Endodermal cell (in vitro differentiated cells): ENCODE results near the gene PLCH2. TPM values are rescaled to one million over a fixed set of nuclear protein-coding genes. Genes with fewer than 3 reads are reported as not detected.
A peak's percentile ranks its signal among the peaks of the same experiment; 100 is the strongest.

Experiments used
- DNase-seq: peaks from one replicate; pipeline ENCODE4 v3.0.0-alpha.2; 2017
- H3K27ac ChIP-seq: 2 replicates; pipeline ENCODE4 v1.5.1; 2013; ENCODE audit warnings: mild to moderate bottlenecking, low read depth, low read length, moderate library complexity
- H3K27me3 ChIP-seq: 2 replicates; pipeline ENCODE4 v1.6.1; 2013; ENCODE audit warnings: mild to moderate bottlenecking, low read length, moderate library complexity; ENCODE audit not compliant: insufficient read depth, control insufficient read depth, poor library complexity, severe bottlenecking
- H3K36me3 ChIP-seq: 2 replicates; pipeline ENCODE4 v1.7.0; 2013; ENCODE audit warnings: mild to moderate bottlenecking, low read length, moderate library complexity; ENCODE audit not compliant: control insufficient read depth, insufficient read depth
- H3K4me1 ChIP-seq: one replicate; pipeline ENCODE4 v1.7.0; 2013; ENCODE audit warnings: low read length; ENCODE audit not compliant: control insufficient read depth, insufficient read depth
- H3K4me3 ChIP-seq: 2 replicates; pipeline ENCODE4 v1.5.1; 2013; ENCODE audit warnings: mild to moderate bottlenecking, low read length, moderate library complexity
- H3K9ac ChIP-seq: 2 replicates; pipeline ENCODE4 v1.6.1; 2013; ENCODE audit warnings: mild to moderate bottlenecking, low read length, moderate library complexity; ENCODE audit not compliant: poor library complexity, severe bottlenecking; ENCODE audit errors: extremely low read depth
- H3K9me3 ChIP-seq: 2 replicates; pipeline ENCODE4 v1.6.1; 2013; ENCODE audit warnings: mild to moderate bottlenecking, low read length, moderate library complexity; ENCODE audit not compliant: control insufficient read depth
- H3K27ac Mint-ChIP-seq: 2 replicates; pipeline ENCODE4 v1.8.0; 2020; ENCODE audit warnings: mixed read lengths
- H3K27me3 Mint-ChIP-seq: 2 replicates; pipeline ENCODE4 v1.8.0; 2021; ENCODE audit warnings: mild to moderate bottlenecking, mixed read lengths; ENCODE audit not compliant: insufficient read depth
- H3K36me3 Mint-ChIP-seq: 2 replicates; pipeline ENCODE4 v1.8.0; 2020; ENCODE audit warnings: low read depth, mixed read lengths
- H3K4me1 Mint-ChIP-seq: 2 replicates; pipeline ENCODE4 v1.8.0; 2020; ENCODE audit warnings: mixed read lengths
- H3K4me3 Mint-ChIP-seq: 2 replicates; pipeline ENCODE4 v1.8.0; 2020; ENCODE audit warnings: mild to moderate bottlenecking, moderate library complexity, mixed read lengths
- H3K9me3 Mint-ChIP-seq: 2 replicates; pipeline ENCODE4 v1.8.0; 2020; ENCODE audit warnings: mild to moderate bottlenecking, mixed read lengths
- CTCF ChIP-seq: fragments of 200-600 bp; sonication (generic); conservative IDR thresholded peaks from 2 replicates; pipeline ENCODE4 v1.5.0; 2021; ENCODE audit warnings: antibody characterized with exemption, mild to moderate bottlenecking
- WGBS, 2 experiments: methylation state at CpG; one replicate each; pipeline versions ENCODE4 v1.1.5 to v1.1.7; 2013; ENCODE audit warnings: missing lambda C conversion rate in 2 of 2, mixed read lengths in 1 of 2; ENCODE audit not compliant: insufficient coverage in 1 of 2, insufficient read length in 1 of 2; 5-methylcytosine and 5-hydroxymethylcytosine counted together
- total RNA-seq, 2 donors: library from RNA; stranded (reverse); fragmentation: NEBNext Ultra II Directional in 1 of 2; extraction: Animal tissue kit (Norgen Biotek cat#: 25700) in 1 of 2; gene quantifications; 2 replicates in 1 of 2; 3 replicates in 1 of 2; pipeline ENCODE4 v1.2.1, GENCODE V29; 2021

The PLCH2 gene
- total RNA-seq, 2 donors from 2014 or later, result 0.18 to 0.31 TPM

GRCh38 chr1:2443277-2444137, 32.6 kb upstream of the PLCH2 start:
- TF ChIP-seq CTCF, result peak; percentile 62
- peak; percentile 81 for DNase-seq
- H3K27ac ChIP-seq, result no peak overlapping the region
- H3K27me3 Mint-ChIP-seq, result peaks cover 38% of the 10 kb centered on the region
- H3K9ac ChIP-seq, result no peak overlapping the region
- H3K4me1 ChIP-seq, result no peaks in the 10 kb centered on the region
- no peak overlapping the region for H3K27ac Mint-ChIP-seq
- 2 to 4% methylated on average over 29 to 107 of the region's 107 CpGs for WGBS, 2 experiments
- no peaks in the 10 kb centered on the region for H3K4me1 Mint-ChIP-seq
- peaks cover 43% of the 10 kb centered on the region for H3K27me3 ChIP-seq
- no peaks in the 10 kb centered on the region for H3K9me3 Mint-ChIP-seq
- H3K9me3 ChIP-seq, result no peaks in the 10 kb centered on the region
- H3K36me3 Mint-ChIP-seq, result no peaks in the 10 kb centered on the region
- H3K36me3 ChIP-seq, result no peaks in the 10 kb centered on the region
- no peak overlapping the region for H3K4me3 Mint-ChIP-seq
- H3K4me3 ChIP-seq, result no peak overlapping the region

DNA sequence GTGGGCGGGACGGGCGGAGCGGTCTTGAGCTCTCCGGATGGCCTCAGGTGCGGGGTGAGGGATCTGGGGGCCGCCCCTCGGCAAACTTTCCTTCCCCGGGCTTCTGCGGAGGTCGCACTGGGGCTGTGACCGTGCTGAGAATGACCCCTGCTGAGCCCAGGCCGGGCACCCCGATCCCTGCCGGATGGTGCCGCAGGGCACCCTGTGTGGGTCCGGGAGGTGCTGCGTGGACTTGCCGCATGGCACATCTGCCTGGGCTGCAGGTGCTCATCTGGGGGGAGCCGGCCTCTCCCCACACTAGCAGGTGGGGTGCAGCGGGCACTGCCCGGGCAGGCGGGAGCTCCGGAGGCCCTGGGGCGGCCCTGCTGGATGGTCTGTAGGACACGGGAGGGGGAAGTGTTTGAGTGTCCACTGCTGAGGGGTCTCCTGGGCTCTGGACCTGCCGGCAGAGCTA, 31.9 kb upstream of the PLCH2 start:
- Histone ChIP-seq H3K4me1 (no peaks in the 10 kb centered on the region), H3K27me3 (peaks cover 43% of the 10 kb centered on the region), H3K9ac (no peak overlapping the region), H3K4me3 (no peak overlapping the region), H3K27ac (no peak overlapping the region), H3K9me3 (no peaks in the 10 kb centered on the region), H3K36me3 (no peaks in the 10 kb centered on the region)
- DNase-seq, result no peak
- no peak overlapping the region for H3K27ac Mint-ChIP-seq
- no peak overlapping the region for H3K4me3 Mint-ChIP-seq
- 43 to 50% methylated on average over 8 to 27 of the region's 27 CpGs for WGBS, 2 experiments
- H3K9me3 Mint-ChIP-seq, result no peaks in the 10 kb centered on the region
- H3K27me3 Mint-ChIP-seq, result peaks cover 38% of the 10 kb centered on the region
- H3K4me1 Mint-ChIP-seq, result no peaks in the 10 kb centered on the region
- TF ChIP-seq CTCF, result no peak
- H3K36me3 Mint-ChIP-seq, result no peaks in the 10 kb centered on the region

DNA sequence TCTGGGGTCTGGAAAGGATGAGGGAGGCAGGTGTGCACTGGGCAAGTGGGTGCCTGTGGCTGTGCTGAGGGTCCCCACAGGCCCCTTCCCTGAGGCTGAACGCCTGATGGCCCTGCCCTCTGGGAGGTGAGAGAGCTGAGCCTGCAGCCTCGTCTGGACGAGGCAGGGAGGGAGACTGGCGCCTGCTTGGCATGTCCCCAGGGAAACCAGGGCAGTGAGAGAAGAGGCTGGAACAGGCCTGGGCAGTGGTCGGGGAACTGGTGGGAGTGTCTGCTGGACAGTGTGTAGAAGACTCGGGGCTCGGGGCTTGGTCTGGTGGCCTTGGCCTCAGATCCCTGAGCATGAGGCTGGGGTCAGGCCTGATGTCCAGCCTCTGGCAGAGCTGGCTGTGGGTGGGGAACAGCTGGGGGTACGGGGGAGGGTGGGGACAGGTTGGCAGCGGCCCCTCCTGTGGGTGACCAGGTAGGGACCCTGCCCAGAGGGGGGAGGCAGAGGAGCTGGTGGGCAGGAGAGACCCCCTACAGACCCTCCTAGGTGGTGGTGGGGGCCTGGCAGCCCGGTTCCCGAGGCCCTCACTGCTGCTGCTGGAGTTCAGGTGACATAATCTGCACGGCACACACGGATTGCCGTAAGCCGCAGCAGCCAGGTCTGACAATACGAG, 30.8 kb upstream of the PLCH2 start:
- H3K4me1 ChIP-seq, result no peaks in the 10 kb centered on the region
- H3K27ac ChIP-seq, result no peak overlapping the region
- Mint-ChIP-seq H3K4me1 (no peaks in the 10 kb centered on the region), H3K9me3 (no peaks in the 10 kb centered on the region), H3K27ac (no peak overlapping the region), H3K36me3 (no peaks in the 10 kb centered on the region), H3K4me3 (no peak overlapping the region), H3K27me3 (peaks cover 38% of the 10 kb centered on the region)
- no peaks in the 10 kb centered on the region for H3K36me3 ChIP-seq
- H3K4me3 ChIP-seq, result no peak overlapping the region
- TF ChIP-seq CTCF, result no peak
- peaks cover 43% of the 10 kb centered on the region for H3K27me3 ChIP-seq
- no peak for DNase-seq
- no peak overlapping the region for H3K9ac ChIP-seq
- H3K9me3 ChIP-seq, result no peaks in the 10 kb centered on the region
- WGBS, 2 experiments, result 89% methylated on average over 14 to 16 of the region's 16 CpGs
